Endodermal cell (in vitro differentiated cells): ENCODE measurements around the gene NPEPL1. TPM values are rescaled to one million over a fixed set of nuclear protein-coding genes. Genes with fewer than 3 reads are reported as not detected.

ENCODE experiments used
- DNase-seq: peaks from one replicate; pipeline ENCODE4 v3.0.0-alpha.2; 2017
- H3K27ac ChIP-seq: 2 replicates; pipeline ENCODE4 v1.5.1; 2013; ENCODE audit warnings: mild to moderate bottlenecking, low read depth, low read length, moderate library complexity
- H3K27me3 ChIP-seq: 2 replicates; pipeline ENCODE4 v1.6.1; 2013; ENCODE audit warnings: mild to moderate bottlenecking, low read length, moderate library complexity; ENCODE audit not compliant: insufficient read depth, control insufficient read depth, poor library complexity, severe bottlenecking
- H3K36me3 ChIP-seq: 2 replicates; pipeline ENCODE4 v1.7.0; 2013; ENCODE audit warnings: mild to moderate bottlenecking, low read length, moderate library complexity; ENCODE audit not compliant: control insufficient read depth, insufficient read depth
- H3K4me1 ChIP-seq: one replicate; pipeline ENCODE4 v1.7.0; 2013; ENCODE audit warnings: low read length; ENCODE audit not compliant: control insufficient read depth, insufficient read depth
- H3K4me3 ChIP-seq: 2 replicates; pipeline ENCODE4 v1.5.1; 2013; ENCODE audit warnings: mild to moderate bottlenecking, low read length, moderate library complexity
- H3K9ac ChIP-seq: 2 replicates; pipeline ENCODE4 v1.6.1; 2013; ENCODE audit warnings: mild to moderate bottlenecking, low read length, moderate library complexity; ENCODE audit not compliant: poor library complexity, severe bottlenecking; ENCODE audit errors: extremely low read depth
- H3K9me3 ChIP-seq: 2 replicates; pipeline ENCODE4 v1.6.1; 2013; ENCODE audit warnings: mild to moderate bottlenecking, low read length, moderate library complexity; ENCODE audit not compliant: control insufficient read depth
- H3K27ac Mint-ChIP-seq: 2 replicates; pipeline ENCODE4 v1.8.0; 2020; ENCODE audit warnings: mixed read lengths
- H3K27me3 Mint-ChIP-seq: 2 replicates; pipeline ENCODE4 v1.8.0; 2021; ENCODE audit warnings: mild to moderate bottlenecking, mixed read lengths; ENCODE audit not compliant: insufficient read depth
- H3K36me3 Mint-ChIP-seq: 2 replicates; pipeline ENCODE4 v1.8.0; 2020; ENCODE audit warnings: low read depth, mixed read lengths
- H3K4me1 Mint-ChIP-seq: 2 replicates; pipeline ENCODE4 v1.8.0; 2020; ENCODE audit warnings: mixed read lengths
- H3K4me3 Mint-ChIP-seq: 2 replicates; pipeline ENCODE4 v1.8.0; 2020; ENCODE audit warnings: mild to moderate bottlenecking, moderate library complexity, mixed read lengths
- H3K9me3 Mint-ChIP-seq: 2 replicates; pipeline ENCODE4 v1.8.0; 2020; ENCODE audit warnings: mild to moderate bottlenecking, mixed read lengths
- CTCF ChIP-seq: fragments of 200-600 bp; sonication (generic); conservative IDR thresholded peaks from 2 replicates; pipeline ENCODE4 v1.5.0; 2021; ENCODE audit warnings: antibody characterized with exemption, mild to moderate bottlenecking
- whole genome bisulfite sequencing, 2 experiments: methylation state at CpG; one replicate each; pipeline versions ENCODE4 v1.1.5 to v1.1.7; 2013; ENCODE audit warnings: missing lambda C conversion rate in 2 of 2, mixed read lengths in 1 of 2; ENCODE audit not compliant: insufficient coverage in 1 of 2, insufficient read length in 1 of 2; 5-methylcytosine and 5-hydroxymethylcytosine counted together
- total RNA-seq, 2 donors: library from RNA; stranded (reverse); fragmentation: NEBNext Ultra II Directional in 1 of 2; extraction: Animal tissue kit (Norgen Biotek cat#: 25700) in 1 of 2; gene quantifications; 2 replicates in 1 of 2; 3 replicates in 1 of 2; pipeline ENCODE4 v1.2.1, GENCODE V29; 2021

The NPEPL1 gene
- total RNA-seq, 2 donors from 2014 or later: 52.9 to 72.8 TPM

GRCh38 chr20:58677079-58677604 is 15.5 kb upstream of the NPEPL1 start:
- no peak overlapping the region for H3K27ac Mint-ChIP-seq
- no peak overlapping the region for H3K4me3 Mint-ChIP-seq
- Histone ChIP-seq H3K27me3 (no peaks in the 10 kb centered on the region), H3K9ac (no peak overlapping the region), H3K4me1 (no peaks in the 10 kb centered on the region), H3K4me3 (no peak overlapping the region), H3K9me3 (no peaks in the 10 kb centered on the region), H3K27ac (no peak overlapping the region), H3K36me3 (peaks cover 83% of the 10 kb centered on the region)
- H3K27me3 Mint-ChIP-seq: no peaks in the 10 kb centered on the region
- no peak for TF ChIP-seq CTCF
- no peak for DNase-seq
- H3K4me1 Mint-ChIP-seq: peaks cover 24% of the 10 kb centered on the region
- H3K36me3 Mint-ChIP-seq: peaks cover 75% of the 10 kb centered on the region
- H3K9me3 Mint-ChIP-seq: no peaks in the 10 kb centered on the region
- WGBS, 2 experiments: 83 to 98% methylated on average over 1 to 3 of the region's 5 CpGs

GRCh38 chr20:58677808-58678207 is 14.8 kb upstream of the NPEPL1 start:
- 67 to 80% methylated on average over 4 to 5 of the region's 5 CpGs for WGBS, 2 experiments
- Mint-ChIP-seq H3K9me3 (no peaks in the 10 kb centered on the region), H3K4me3 (no peak overlapping the region), H3K4me1 (peaks cover 26% of the 10 kb centered on the region), H3K27me3 (no peaks in the 10 kb centered on the region), H3K27ac (peak overlapping the region; percentile 74), H3K36me3 (peaks cover 78% of the 10 kb centered on the region)
- H3K36me3 ChIP-seq: peaks cover 79% of the 10 kb centered on the region
- H3K4me3 ChIP-seq: no peak overlapping the region
- peak; percentile 72 for DNase-seq
- no peaks in the 10 kb centered on the region for H3K4me1 ChIP-seq
- H3K9ac ChIP-seq: no peak overlapping the region
- no peaks in the 10 kb centered on the region for H3K9me3 ChIP-seq
- no peak for TF ChIP-seq CTCF
- no peak overlapping the region for H3K27ac ChIP-seq
- no peaks in the 10 kb centered on the region for H3K27me3 ChIP-seq

- no peak overlapping the region for H3K4me3 Mint-ChIP-seq
- Histone ChIP-seq H3K9ac (no peak overlapping the region), H3K9me3 (no peaks in the 10 kb centered on the region), H3K27ac (no peak overlapping the region), H3K4me3 (no peak overlapping the region), H3K36me3 (peaks cover 71% of the 10 kb centered on the region), H3K4me1 (no peaks in the 10 kb centered on the region), H3K27me3 (no peaks in the 10 kb centered on the region)
- H3K27me3 Mint-ChIP-seq: no peaks in the 10 kb centered on the region
- H3K4me1 Mint-ChIP-seq: peaks cover 26% of the 10 kb centered on the region
- DNase-seq: no peak
- TF ChIP-seq CTCF: no peak
- no peak overlapping the region for H3K27ac Mint-ChIP-seq
- peaks cover 73% of the 10 kb centered on the region for H3K36me3 Mint-ChIP-seq
- H3K9me3 Mint-ChIP-seq: no peaks in the 10 kb centered on the region
- WGBS, 2 experiments: 92 to 100% methylated on average over 3 to 8 of the region's 8 CpGs
Measured at GRCh38 chr20:58678806-58679205, 13.8 kb upstream of the NPEPL1 start.
